Stimulated activated effector memory CD8-positive, alpha-beta T cell treated with anti-CD3 and anti-CD28 coated beads, Interleukin-12 subunit alpha, Interleukin-12 subunit beta, amount 100 ng/mL, for 72 hours (primary cell): Measurements from ENCODE around the gene VDAC2.
"Not testable (repeated sequence)": the region's sequence is repeated elsewhere in the genome, so short reads cannot be mapped to it uniquely, and the experiment has no call there.

Source experiments
- ATAC-seq: fragments of 150-1000 bp; cut with Tn5 transposase; 2 replicates; pipeline ENCODE4 v1.10.0; 2021
- DNase-seq, 2 donors: peaks; one replicate each; pipeline ENCODE4 v3.0.0; 2021 to 2022; ENCODE audit warnings: low spot score in 2 of 2
- H3K27ac Mint-ChIP-seq: one replicate; pipeline ENCODE4 v1.8.0; 2022; ENCODE audit warnings: mild to moderate bottlenecking, mixed read lengths
- H3K36me3 Mint-ChIP-seq: one replicate; pipeline ENCODE4 v1.8.0; 2022; ENCODE audit warnings: mild to moderate bottlenecking, mixed read lengths
- H3K4me1 Mint-ChIP-seq: one replicate; pipeline ENCODE4 v1.8.0; 2022; ENCODE audit warnings: mixed read lengths
- H3K4me3 Mint-ChIP-seq: one replicate; pipeline ENCODE4 v1.8.0; 2022; ENCODE audit warnings: mild to moderate bottlenecking, mixed read lengths
- H3K9me3 Mint-ChIP-seq: one replicate; pipeline ENCODE4 v1.8.0; 2022; ENCODE audit warnings: mixed read lengths

VDAC2 gene

GRCh38 chr10:75207857-75208144, 2.8 kb upstream of the VDAC2 start:
- Mint-ChIP-seq H3K4me3 (no peak overlapping the region), H3K36me3 (peaks cover 24% of the 10 kb centered on the region)

GRCh38 chr10:75208181-75208580, 2.4 kb upstream of the VDAC2 start:
- Mint-ChIP-seq H3K27ac (no peak overlapping the region), H3K4me1 (peaks cover 31% of the 10 kb centered on the region), H3K4me3 (peak overlapping the region; percentile 24), H3K36me3 (peaks cover 28% of the 10 kb centered on the region), H3K9me3 (no peaks in the 10 kb centered on the region)
- DNase-seq (no peak), ATAC-seq (no peak)

More at GRCh38 chr10:75207857-75208144, 2.8 kb upstream of the VDAC2 start:
- Mint-ChIP-seq H3K4me1 (peaks cover 28% of the 10 kb centered on the region), H3K27ac (no peak overlapping the region), H3K9me3 (no peaks in the 10 kb centered on the region)
- ATAC-seq (no peak), DNase-seq (no peak)

GRCh38 chr10:75209086-75209920, 1.3 kb upstream of the VDAC2 start:
- peak overlapping the region; percentile 99 for H3K27ac Mint-ChIP-seq
- peaks cover 39% of the 10 kb centered on the region for H3K36me3 Mint-ChIP-seq
- no peaks in the 10 kb centered on the region for H3K9me3 Mint-ChIP-seq
- peak overlapping the region; percentile 98 for H3K4me3 Mint-ChIP-seq
- peaks cover 31% of the 10 kb centered on the region for H3K4me1 Mint-ChIP-seq
- ATAC-seq (no peak), DNase-seq (no peak)

GRCh38 chr10:75209921-75210281, 695 bp upstream of the VDAC2 start:
- peak overlapping the region; percentile 98 for H3K4me3 Mint-ChIP-seq
- H3K36me3 Mint-ChIP-seq: peaks cover 45% of the 10 kb centered on the region
- DNase-seq: no peak
- H3K27ac Mint-ChIP-seq: peak overlapping the region; percentile 99
- ATAC-seq: peak; percentile 80
- no peaks in the 10 kb centered on the region for H3K9me3 Mint-ChIP-seq
- peaks cover 31% of the 10 kb centered on the region for H3K4me1 Mint-ChIP-seq

GRCh38 chr10:75211007-75211691, 553 bp downstream of the VDAC2 start:
- Mint-ChIP-seq H3K27ac (peak overlapping the region; percentile 99), H3K9me3 (no peaks in the 10 kb centered on the region), H3K4me3 (peak overlapping the region; percentile 98), H3K36me3 (peaks cover 58% of the 10 kb centered on the region), H3K4me1 (peaks cover 34% of the 10 kb centered on the region)
- ATAC-seq (peak; percentile 44), DNase-seq (peak in 1 of 2 donors; percentile 61)

GRCh38 chr10:75212343-75212742, 1.7 kb downstream of the VDAC2 start:
- DNase-seq (no peak), ATAC-seq (no peak)
- peaks cover 40% of the 10 kb centered on the region for H3K4me1 Mint-ChIP-seq
- peaks cover 70% of the 10 kb centered on the region for H3K36me3 Mint-ChIP-seq
- H3K9me3 Mint-ChIP-seq: no peaks in the 10 kb centered on the region
- peak overlapping the region; percentile 99 for H3K27ac Mint-ChIP-seq
- peak overlapping the region; percentile 98 for H3K4me3 Mint-ChIP-seq

- DNase-seq: no peak
- ATAC-seq: no peak
- peaks cover 100% of the 10 kb centered on the region for H3K36me3 Mint-ChIP-seq
- H3K4me1 Mint-ChIP-seq: peaks cover 33% of the 10 kb centered on the region
- no peaks in the 10 kb centered on the region for H3K9me3 Mint-ChIP-seq
- H3K27ac Mint-ChIP-seq: peak overlapping the region; percentile 12
- H3K4me3 Mint-ChIP-seq: no peak overlapping the region
Observed at GRCh38 chr10:75220274-75220673, 9.7 kb downstream of the VDAC2 start.

GRCh38 chr10:75221492-75221891, 10.9 kb downstream of the VDAC2 start:
- peaks cover 31% of the 10 kb centered on the region for H3K4me1 Mint-ChIP-seq
- H3K4me3 Mint-ChIP-seq, ATAC-seq, H3K9me3 Mint-ChIP-seq, H3K27ac Mint-ChIP-seq, DNase-seq: not testable (repeated sequence)
- peaks cover 100% of the 10 kb centered on the region for H3K36me3 Mint-ChIP-seq

GRCh38 chr10:75223507-75223906, 12.9 kb downstream of the VDAC2 start:
- ATAC-seq (no peak), DNase-seq (no peak)
- Mint-ChIP-seq H3K4me1 (peaks cover 33% of the 10 kb centered on the region), H3K27ac (peak overlapping the region; percentile 78), H3K9me3 (no peaks in the 10 kb centered on the region), H3K36me3 (peaks cover 100% of the 10 kb centered on the region), H3K4me3 (no peak overlapping the region)

GRCh38 chr10:75226095-75226494, 15.5 kb downstream of the VDAC2 start:
- peaks cover 45% of the 10 kb centered on the region for H3K4me1 Mint-ChIP-seq
- no peak for ATAC-seq
- no peaks in the 10 kb centered on the region for H3K9me3 Mint-ChIP-seq
- H3K36me3 Mint-ChIP-seq: peaks cover 100% of the 10 kb centered on the region
- peak overlapping the region; percentile 78 for H3K27ac Mint-ChIP-seq
- no peak for DNase-seq
- no peak overlapping the region for H3K4me3 Mint-ChIP-seq

- Mint-ChIP-seq H3K27ac (peak overlapping the region; percentile 78), H3K36me3 (peaks cover 100% of the 10 kb centered on the region), H3K4me3 (no peak overlapping the region)
Observed at GRCh38 chr10:75226656-75227055, 16.1 kb downstream of the VDAC2 start.

GRCh38 chr10:75228278-75228677, 17.7 kb downstream of the VDAC2 start:
- Mint-ChIP-seq H3K9me3 (no peaks in the 10 kb centered on the region), H3K4me1 (peaks cover 47% of the 10 kb centered on the region), H3K4me3 (no peak overlapping the region), H3K36me3 (peaks cover 100% of the 10 kb centered on the region), H3K27ac (peak overlapping the region; percentile 82)
- ATAC-seq: no peak
- no peak for DNase-seq

More at GRCh38 chr10:75226656-75227055, 16.1 kb downstream of the VDAC2 start:
- ATAC-seq (no peak), DNase-seq (no peak)
- Mint-ChIP-seq H3K4me1 (peaks cover 45% of the 10 kb centered on the region), H3K9me3 (no peaks in the 10 kb centered on the region)

- H3K36me3 Mint-ChIP-seq: peaks cover 100% of the 10 kb centered on the region
- DNase-seq: no peak
Observed at GRCh38 chr10:75228834-75229233, 18.2 kb downstream of the VDAC2 start.

GRCh38 chr10:75229971-75230370, 19.4 kb downstream of the VDAC2 start:
- no peak overlapping the region for H3K4me3 Mint-ChIP-seq
- no peak overlapping the region for H3K27ac Mint-ChIP-seq
- H3K4me1 Mint-ChIP-seq: peaks cover 35% of the 10 kb centered on the region
- H3K9me3 Mint-ChIP-seq: no peaks in the 10 kb centered on the region
- ATAC-seq (no peak), DNase-seq (no peak)
- peaks cover 95% of the 10 kb centered on the region for H3K36me3 Mint-ChIP-seq

More at GRCh38 chr10:75228834-75229233, 18.2 kb downstream of the VDAC2 start:
- no peak overlapping the region for H3K4me3 Mint-ChIP-seq
- H3K4me1 Mint-ChIP-seq: peaks cover 46% of the 10 kb centered on the region
- no peak for ATAC-seq
- peak overlapping the region; percentile 82 for H3K27ac Mint-ChIP-seq
- no peaks in the 10 kb centered on the region for H3K9me3 Mint-ChIP-seq

- Mint-ChIP-seq H3K9me3 (no peaks in the 10 kb centered on the region), H3K4me3 (no peak overlapping the region), H3K36me3 (peaks cover 89% of the 10 kb centered on the region), H3K27ac (peak overlapping the region; percentile 67), H3K4me1 (peaks cover 29% of the 10 kb centered on the region)
- DNase-seq (peak; percentile 86 to 95), ATAC-seq (peak; percentile 70)
Observed at GRCh38 chr10:75230600-75231038, 20.0 kb downstream of the VDAC2 start.
